ENCODE measurements around the gene C1orf174.

Gene C1orf174

DNA sequence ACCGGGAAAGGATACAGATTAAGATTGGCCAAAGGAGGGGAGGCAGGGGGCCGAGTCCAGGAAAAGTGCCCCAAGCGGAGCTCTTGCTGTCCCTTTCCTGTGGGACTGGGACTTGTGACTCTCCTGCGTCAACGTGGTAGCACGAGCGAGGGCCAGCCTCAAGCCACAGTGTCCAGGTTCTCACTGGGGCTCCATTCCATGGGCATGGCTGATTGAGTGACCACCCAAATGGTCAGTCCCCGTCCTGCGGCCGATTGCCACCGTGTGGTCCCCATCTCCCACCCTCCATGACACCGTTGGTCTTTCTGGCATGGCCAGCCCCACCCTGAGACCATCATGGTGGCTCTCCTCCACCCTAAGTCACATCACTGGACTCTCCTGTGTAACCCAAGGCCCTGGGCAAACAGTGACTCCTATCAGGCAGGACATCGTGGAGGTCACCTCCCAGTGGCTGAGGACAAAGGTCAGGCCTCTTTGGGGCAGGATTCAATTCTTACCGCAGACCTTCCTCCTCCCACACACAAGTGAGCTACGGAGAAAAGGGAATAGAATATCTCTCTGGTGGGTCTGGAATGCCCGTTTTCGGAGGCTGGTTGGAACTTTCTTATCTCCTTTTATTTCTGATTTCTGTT, 8.9 kb upstream of the C1orf174 start:
- no peak for DNase-seq

DNA sequence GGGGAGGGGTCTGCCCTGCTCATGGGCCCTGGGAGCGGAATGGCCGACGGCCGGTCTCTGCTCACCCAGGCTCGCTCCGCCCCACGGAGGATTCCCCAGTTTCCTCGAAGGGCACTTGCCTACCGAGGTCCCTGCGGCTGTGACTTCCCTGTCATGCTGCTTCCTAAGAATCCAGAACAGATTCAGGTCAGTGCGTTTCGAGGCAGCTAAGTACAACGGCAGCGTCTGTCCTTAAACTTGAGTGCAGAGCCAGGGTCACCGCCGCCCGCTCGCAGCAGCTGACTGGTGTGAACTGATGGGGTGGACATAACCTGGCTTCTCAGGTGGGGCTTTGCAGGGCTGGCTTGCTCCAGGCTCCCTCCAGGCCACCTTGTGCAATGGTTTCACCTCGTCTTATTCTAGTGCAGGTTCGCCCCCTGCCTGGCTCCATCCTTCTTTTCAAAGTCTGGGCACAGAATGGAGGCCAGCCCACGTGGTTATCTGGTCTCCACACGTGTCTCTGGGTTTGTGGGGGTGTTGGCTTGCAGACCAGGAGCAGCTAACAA, 7.6 kb upstream of the C1orf174 start:
- no peak for DNase-seq

DNA sequence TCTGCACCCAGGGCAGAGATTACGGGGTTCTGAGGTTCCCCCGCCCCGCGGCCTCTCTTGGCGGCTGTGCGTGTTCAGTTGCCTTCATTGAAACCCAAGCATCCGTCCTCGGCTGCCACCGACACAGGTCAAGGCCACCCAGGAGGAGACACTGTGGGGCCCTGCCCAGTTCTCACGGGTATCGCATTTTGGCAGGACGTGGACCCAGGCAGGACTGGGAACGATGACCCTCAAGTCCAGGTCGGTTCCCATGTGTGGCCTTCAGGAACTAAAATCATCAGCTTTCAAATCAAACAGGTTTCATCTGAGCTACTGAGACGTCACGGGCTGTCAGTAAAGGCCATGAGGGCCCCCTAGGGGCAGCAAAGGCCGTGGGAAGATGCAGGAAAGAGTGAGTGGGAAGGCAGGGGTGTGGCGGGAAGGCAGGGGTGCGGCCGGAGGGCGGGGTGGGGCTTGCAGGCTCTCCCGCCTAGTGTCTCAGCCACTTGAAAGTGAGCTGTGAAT, 7.0 kb upstream of the C1orf174 start:
- DNase-seq, result no peak

DNA sequence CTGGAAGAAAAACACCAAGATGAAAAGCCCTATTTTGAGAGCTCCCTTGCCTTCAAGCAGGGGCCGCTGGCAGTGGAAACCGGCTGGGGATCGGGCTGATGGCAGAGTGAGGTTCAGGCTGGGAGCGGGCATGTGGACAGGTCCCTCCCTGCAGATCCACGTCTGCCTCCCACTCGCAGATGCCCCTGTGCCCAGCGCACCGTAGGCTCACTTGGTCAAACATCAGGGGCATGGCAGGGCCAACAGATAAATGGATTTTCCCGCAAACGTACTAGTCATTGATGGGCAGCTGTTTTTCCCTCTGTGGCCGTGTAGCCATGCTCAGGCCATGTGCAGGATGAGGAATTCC, 6.6 kb upstream of the C1orf174 start:
- DNase-seq, result no peak

DNA sequence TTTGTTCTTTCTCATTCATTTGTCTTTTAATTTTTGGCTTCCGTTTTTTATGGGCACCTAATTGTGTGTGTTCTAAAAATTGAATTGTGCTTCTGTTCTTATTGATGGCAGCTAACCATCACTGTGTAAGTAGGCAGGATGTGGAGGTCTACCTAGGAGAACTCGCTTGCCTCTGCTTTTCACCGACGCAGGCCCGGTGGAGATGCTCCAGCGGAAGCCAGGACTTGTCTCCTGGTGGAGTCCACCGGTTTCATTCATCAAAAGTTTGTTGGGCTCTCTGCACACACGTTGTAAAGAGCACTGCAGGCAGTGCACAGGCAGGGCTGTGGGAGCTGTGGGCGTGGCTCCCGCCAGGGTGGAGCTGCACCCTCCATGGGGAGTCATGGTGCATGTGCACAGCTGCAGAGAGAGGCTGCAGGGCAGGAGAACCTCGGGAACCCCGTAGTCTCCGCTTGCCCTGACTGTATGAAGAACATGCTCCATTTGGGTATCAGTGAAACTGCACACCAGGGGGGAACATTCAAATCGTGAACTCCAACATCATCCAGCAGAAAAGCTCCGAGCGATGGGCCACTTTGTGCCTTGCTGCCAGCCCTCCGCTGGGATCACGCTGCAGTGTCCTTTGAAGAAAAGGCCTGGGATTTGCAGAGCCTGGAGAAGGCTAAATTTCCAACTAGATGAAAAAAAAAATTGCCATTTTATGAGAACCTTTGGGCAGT, 6.0 kb upstream of the C1orf174 start:
- DNase-seq, result no peak

GRCh38 chr1:3905266-3905952, 5.3 kb upstream of the C1orf174 start:
- DNase-seq, result no peak

DNA sequence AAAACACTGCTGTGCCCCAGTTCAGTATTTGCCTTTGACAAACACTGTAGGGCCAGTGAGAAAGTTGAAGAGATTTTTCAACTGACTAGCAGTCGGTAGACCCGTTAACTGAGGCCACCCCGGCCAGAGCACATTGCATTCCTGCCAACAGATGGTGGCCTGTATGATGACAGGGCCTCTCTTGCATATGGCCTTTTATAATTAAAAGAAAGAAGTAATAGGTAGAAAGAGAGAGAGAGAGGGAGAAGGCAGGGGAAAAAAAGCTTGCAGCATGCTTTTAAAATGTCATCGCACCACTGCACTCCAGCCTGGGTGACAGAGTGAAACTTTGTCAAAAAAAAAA, 4.7 kb upstream of the C1orf174 start:
- no peak for DNase-seq

- no peak for DNase-seq
Measured at GRCh38 chr1:3904006-3904842, 4.2 kb upstream of the C1orf174 start.

GRCh38 chr1:3903141-3904005, 3.3 kb upstream of the C1orf174 start:
- DNase-seq, result no peak

DNA sequence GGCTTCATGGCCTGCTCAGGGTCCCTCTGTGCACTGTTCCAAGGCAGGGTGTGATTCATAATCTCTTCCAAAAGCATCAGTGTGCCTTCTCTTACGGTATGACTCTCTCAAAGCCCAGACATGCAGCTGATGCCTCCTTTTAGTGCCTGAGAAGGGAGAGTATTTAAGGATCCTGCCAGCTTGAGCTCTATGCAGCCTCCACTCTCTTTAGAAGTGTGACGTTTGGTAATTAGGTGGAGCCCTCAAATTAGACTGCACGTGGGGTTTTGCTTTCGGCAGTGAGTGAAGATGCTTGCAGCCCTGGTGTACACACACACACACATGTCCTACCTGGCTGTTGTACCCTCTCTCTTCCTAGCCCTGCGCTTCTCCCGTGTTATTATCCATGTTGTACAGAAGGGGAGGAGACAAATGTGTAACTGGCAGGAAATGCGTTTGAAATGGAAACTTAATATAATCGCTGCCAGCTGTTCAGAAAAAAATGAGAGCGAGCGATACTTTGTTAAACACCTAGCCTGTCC, 2.6 kb upstream of the C1orf174 start:
- DNase-seq, result no peak

DNA sequence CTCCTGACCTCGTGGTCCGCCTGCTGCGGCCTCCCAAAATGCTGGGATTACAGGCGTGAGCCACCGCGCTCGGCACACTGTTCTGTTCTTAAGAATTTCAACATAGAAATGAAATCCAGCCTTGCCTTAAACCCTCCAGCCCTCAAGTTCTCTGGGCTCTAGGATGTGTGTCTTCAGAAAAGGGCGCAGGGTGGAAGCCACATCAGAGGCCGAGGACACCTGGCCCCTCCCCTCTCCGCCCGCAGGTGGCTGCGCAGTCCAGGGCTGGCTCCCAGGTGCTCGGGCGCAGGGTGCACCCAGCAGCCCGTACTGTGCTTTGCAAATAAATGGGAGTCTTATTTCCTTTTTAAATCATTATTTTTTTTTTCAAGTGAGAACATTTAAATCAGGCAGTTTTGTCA, 2.0 kb upstream of the C1orf174 start:
- DNase-seq, result no peak

GRCh38 chr1:3900969-3901529, 977 bp upstream of the C1orf174 start:
- peak; percentile 65 for DNase-seq

DNA sequence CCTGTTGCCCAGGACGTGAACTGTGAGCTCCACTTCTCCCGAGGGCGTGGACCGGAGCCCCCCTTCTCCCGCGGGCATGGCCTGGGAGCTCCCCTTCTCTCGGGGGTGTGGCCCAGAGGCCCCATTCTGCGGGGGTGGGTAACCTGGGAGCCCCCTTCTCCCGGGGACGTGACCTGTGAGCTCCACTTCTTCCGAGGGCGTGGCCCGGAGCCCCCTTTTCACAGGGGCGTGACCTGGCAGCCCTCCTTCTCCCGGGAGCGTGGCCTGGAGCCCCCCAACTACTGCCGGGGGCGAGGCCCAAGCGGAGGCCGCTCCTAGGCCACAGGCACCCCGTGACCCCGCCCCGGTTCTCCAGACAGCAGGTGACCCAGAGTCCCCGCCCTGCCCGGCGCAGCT, 320 bp downstream of the C1orf174 start:
- DNase-seq, result no peak

GRCh38 chr1:3898994-3899753, 898 bp downstream of the C1orf174 start:
- no peak for DNase-seq

DNA sequence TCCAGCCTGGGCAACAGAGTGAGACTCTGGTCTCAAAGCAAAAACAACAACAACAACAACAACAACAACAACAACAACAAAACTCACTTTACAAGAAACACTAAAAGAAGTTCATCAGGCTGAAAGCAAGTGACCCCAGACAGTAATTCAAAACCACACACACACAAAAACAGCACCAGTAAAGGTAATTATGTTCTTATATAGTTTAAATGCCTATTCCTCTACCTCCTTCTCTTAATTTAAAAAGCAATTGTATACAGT, 1.7 kb downstream of the C1orf174 start:
- DNase-seq, result no peak

GRCh38 chr1:3896396-3897000, 3.6 kb downstream of the C1orf174 start:
- DNase-seq, result no peak

- DNase-seq, result no peak
Measured at GRCh38 chr1:3895951-3896325, 4.1 kb downstream of the C1orf174 start.

- DNase-seq, result no peak
Measured at GRCh38 chr1:3895279-3895950, 4.7 kb downstream of the C1orf174 start.

DNA sequence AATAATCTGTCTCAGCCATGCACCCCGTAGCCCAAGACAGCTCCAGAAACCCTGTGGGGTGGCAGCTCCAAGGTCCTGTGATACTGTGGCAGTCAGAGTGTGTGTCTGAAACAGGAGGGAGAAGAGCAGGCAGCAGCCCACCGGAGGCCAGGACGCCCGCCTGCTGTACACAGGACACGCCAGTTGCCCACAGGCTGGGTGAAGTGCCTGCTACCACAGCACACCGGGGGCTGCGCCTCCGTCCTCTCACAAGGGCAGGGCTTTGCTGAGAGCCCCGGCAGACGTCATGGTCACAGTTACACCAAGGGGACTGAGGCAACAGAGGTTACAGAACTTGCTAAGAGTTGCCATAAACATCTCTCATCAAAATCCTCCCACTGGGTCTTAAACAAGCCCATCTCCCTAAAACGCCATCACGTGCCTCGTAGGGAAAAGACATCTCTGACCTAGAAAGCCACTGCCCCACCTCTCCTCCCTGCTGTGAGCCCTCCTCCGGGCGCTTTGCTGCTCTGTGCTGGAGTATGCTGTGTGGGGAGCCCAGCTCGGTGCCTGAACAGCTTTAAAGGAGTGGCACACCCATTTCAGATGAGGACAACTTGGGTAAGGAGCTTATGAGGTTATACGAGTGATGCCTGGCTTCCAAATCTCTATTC, 5.3 kb downstream of the C1orf174 start:
- no peak for DNase-seq

Data from activated T-cell treated with anti-CD3 and anti-CD28 coated beads for 4 hours (primary cell).